HepG2 (cell line): Measurements from ENCODE around the gene FAM53B. TPM values are rescaled to one million over a fixed set of nuclear protein-coding genes. Genes with fewer than 3 reads are reported as not detected.
A peak's percentile ranks its signal among the peaks of the same experiment; 100 is the strongest.

Experiments used
- ATAC-seq: fragments of 200-7000 bp; cut with Tn5 transposase; 3 replicates; pipeline ENCODE4 v1.9.1; 2020; ENCODE audit warnings: mild to moderate bottlenecking, moderate library complexity
- BruUV-seq: library from RNA; stranded (reverse); fragments of 400-500 nt; replicated peaks from 2 replicates; lab custom pipeline; 2021; lab: Mats Ljungman, UMichigan
- CTCF ChIA-PET: fragments of 300-600 bp; formaldehyde crosslinking; extraction: SDS; loops from one replicate; lab custom pipeline; 2021; ENCODE audit warnings: low total read pairs, inconsistent platforms, low intra/inter-chr PET ratio; lab: Yijun Ruan, JAX
- POLR2A ChIA-PET: fragments of 350-600 bp; sonication (Branson Sonifier 250); formaldehyde crosslinking; loops from one replicate; lab custom pipeline; 2020; ENCODE audit warnings: antibody characterized with exemption, inconsistent platforms; lab: Yijun Ruan, JAX
- DNase-seq: peaks from one replicate; pipeline ENCODE4 v3.0.0-alpha.2; 2015; ENCODE audit warnings: low spot score
- FAIRE-seq: peaks from 3 replicates; lab custom pipeline; 2011; peaks lifted over from hg19 to GRCh38; lab: Jason Lieb, UNC
- H2AFZ ChIP-seq: one replicate; pipeline ENCODE4 v1.6.1; 2011; ENCODE audit warnings: low read length, inconsistent platforms
- H3K27ac ChIP-seq: fragments of 300-600 bp; 3 replicates; pipeline ENCODE4 v1.8.0; 2011; ENCODE audit warnings: mixed run types, mild to moderate bottlenecking, mixed read lengths, low read length, inconsistent platforms; ENCODE audit not compliant: insufficient read depth; ENCODE audit errors: extremely low read length
- H3K27me3 ChIP-seq, 2 experiments: fragments of 200-600 bp in 1 of 2; 2 replicates in 1 of 2; 3 replicates in 1 of 2; pipeline versions ENCODE4 v1.6.0 to v1.8.0; 2011; ENCODE audit warnings: low read length in 2 of 2, mild to moderate bottlenecking in 2 of 2, moderate library complexity in 2 of 2, inconsistent platforms in 1 of 2; ENCODE audit not compliant: insufficient read depth in 2 of 2, control insufficient read depth in 1 of 2
- H3K36me3 ChIP-seq, 2 experiments: fragments of 200-600 bp in 1 of 2; replicated peaks in 1 of 2; 2 replicates in 1 of 2; 3 replicates in 1 of 2; pipeline versions ENCODE4 v1.5.1 to v1.8.0; 2011; ENCODE audit warnings: low read length in 2 of 2, inconsistent platforms in 1 of 2; ENCODE audit not compliant: insufficient read depth in 2 of 2, control insufficient read depth in 1 of 2
- H3K4me1 ChIP-seq: 2 replicates; pipeline ENCODE4 v1.5.1; 2012; ENCODE audit warnings: low read length, inconsistent platforms; ENCODE audit not compliant: insufficient read depth
- H3K4me2 ChIP-seq: 2 replicates; pipeline ENCODE4 v1.6.0; 2011; ENCODE audit warnings: low read depth, low read length, inconsistent platforms
- H3K4me3 ChIP-seq, 3 experiments: fragments of 200-600 bp in 1 of 3; sonication (generic), shearing (Covaris generic) in 1 of 3; replicated peaks in 1 of 3; 2 replicates each; pipeline ENCODE4 v1.5.1; 2011 to 2016; ENCODE audit warnings: low read length in 3 of 3, inconsistent platforms in 2 of 3, low read depth in 2 of 3, mild to moderate bottlenecking in 2 of 3, control low read depth in 1 of 3, mixed read lengths in 1 of 3; ENCODE audit not compliant: insufficient read depth in 1 of 3
- H3K79me2 ChIP-seq: one replicate; pipeline ENCODE4 v1.6.1; 2011; ENCODE audit warnings: low read length, inconsistent platforms; ENCODE audit not compliant: insufficient read depth
- H3K9ac ChIP-seq: 2 replicates; pipeline ENCODE4 v1.6.0; 2011; ENCODE audit warnings: mild to moderate bottlenecking, low read depth, low read length, inconsistent platforms; ENCODE audit not compliant: insufficient read depth
- H3K9me3 ChIP-seq: 2 replicates; pipeline ENCODE4 v1.5.1; 2012; ENCODE audit warnings: mild to moderate bottlenecking, low read length
- H4K20me1 ChIP-seq: 2 replicates; pipeline ENCODE4 v1.6.0; 2011; ENCODE audit warnings: inconsistent platforms, mild to moderate bottlenecking, low read length, moderate library complexity; ENCODE audit not compliant: insufficient read depth
- GZF1 ChIP-seq: sonication (generic); formaldehyde crosslinking; IDR thresholded peaks from 2 replicates; pipeline ENCODE4 v1.5.1; 2020; ENCODE audit warnings: mild to moderate bottlenecking, missing genetic modification reagents
- ZNF773 ChIP-seq: sonication (generic); formaldehyde crosslinking; IDR thresholded peaks from 2 replicates; pipeline ENCODE4 v1.4.0; 2020; ENCODE audit warnings: missing genetic modification reagents, borderline replicate concordance
- WGBS: methylation state at CpG from one replicate; pipeline ENCODE4 v1.1.6; 2017; ENCODE audit warnings: low lambda C conversion rate; 5-methylcytosine and 5-hydroxymethylcytosine counted together
- in situ Hi-C: cut with HindIII; loops from 2 replicates; pipeline ENCODE4 v1.10.0; 2017; ENCODE audit warnings: low pct_unique_long_range_greater_than_20kb; ENCODE audit not compliant: extremely low pct_ligation_motif_present
- intact Hi-C: fragments of 100-400 bp; cut with micrococcal nuclease; formaldehyde crosslinking; loops from one replicate; pipeline ENCODE4 v1.10.0; 2022; ENCODE audit not compliant: unreplicated experiment
- polyA plus RNA-seq, 8 experiments: library from polyadenylated mRNA; depleted of rRNA in 3 of 8; stranded (reverse) in 7 of 8; unstranded in 1 of 8; fragments of >200 nt; fragmentation: Illumina TruSeq in 4 of 8; extraction: Trizol in 4 of 8; gene quantifications; 2 replicates each; pipeline versions ENCODE4 v1.2.1 to v1.2.3, GENCODE V29; 2011 to 2016; ENCODE audit warnings: low read depth in 4 of 8, missing spikeins in 1 of 8, mixed read lengths in 1 of 8; ENCODE audit not compliant: insufficient read depth in 1 of 8
- total RNA-seq, 5 experiments: library from RNA; depleted of rRNA; stranded (reverse); fragments of >200 nt; fragmentation: Illumina TruSeq; extraction: Trizol; gene quantifications; 2 replicates each; pipeline ENCODE4 v1.2.3, GENCODE V29; 2016; ENCODE audit warnings: low read depth in 1 of 5
- TF ChIP-seq, protein P1 (sequence below), 2 experiments: fragments of 450-650 bp in 1 of 2; sonication (generic) in 1 of 2; formaldehyde crosslinking in 1 of 2; IDR thresholded peaks; 2 replicates each; pipeline versions ENCODE4 v1.6.1 to v1.8.0; 2016 to 2022; ENCODE audit warnings: antibody characterized with exemption in 1 of 2, mild to moderate bottlenecking in 1 of 2, missing genetic modification reagents in 1 of 2
- TF ChIP-seq, protein P2 (sequence below): sonication (generic); formaldehyde crosslinking; IDR thresholded peaks from 2 replicates; pipeline ENCODE4 v1.4.0; 2020; ENCODE audit warnings: low read depth, missing genetic modification reagents

The FAM53B gene
- total and polyA plus RNA-seq, 2 of the 13 experiments (the other 11 are each of a cell fraction or from before 2014, with no cell fraction given), result 6.4 to 19.3 TPM

- TF ChIP-seq ZNF773 (CRISPR knock-in tag), result no peak
These were observed 82.5 kb downstream of the FAM53B start (continued) for GRCh38 chr10:124661660-124662180.

- no peak overlapping the region for H2AFZ ChIP-seq
- no peak overlapping the region for H3K4me3 ChIP-seq
- H3K4me2 ChIP-seq, result no peak overlapping the region
- no peak overlapping the region for H3K27ac ChIP-seq
- H3K79me2 ChIP-seq, result no peaks in the 10 kb centered on the region
- no peaks in the 10 kb centered on the region for H3K9me3 ChIP-seq
- WGBS, result 91% methylated on average over 12 of the region's 12 CpGs
- ATAC-seq, result no peak
- H3K4me1 ChIP-seq, result no peaks in the 10 kb centered on the region
- DNase-seq, result no peak
- peaks cover 8 to 14% of the 10 kb centered on the region in 2 experiments; a peak in 4 of 5 replicates for H3K36me3 ChIP-seq
- TF ChIP-seq GZF1 (CRISPR knock-in tag), result no peak
- TF ChIP-seq, protein P1, sequence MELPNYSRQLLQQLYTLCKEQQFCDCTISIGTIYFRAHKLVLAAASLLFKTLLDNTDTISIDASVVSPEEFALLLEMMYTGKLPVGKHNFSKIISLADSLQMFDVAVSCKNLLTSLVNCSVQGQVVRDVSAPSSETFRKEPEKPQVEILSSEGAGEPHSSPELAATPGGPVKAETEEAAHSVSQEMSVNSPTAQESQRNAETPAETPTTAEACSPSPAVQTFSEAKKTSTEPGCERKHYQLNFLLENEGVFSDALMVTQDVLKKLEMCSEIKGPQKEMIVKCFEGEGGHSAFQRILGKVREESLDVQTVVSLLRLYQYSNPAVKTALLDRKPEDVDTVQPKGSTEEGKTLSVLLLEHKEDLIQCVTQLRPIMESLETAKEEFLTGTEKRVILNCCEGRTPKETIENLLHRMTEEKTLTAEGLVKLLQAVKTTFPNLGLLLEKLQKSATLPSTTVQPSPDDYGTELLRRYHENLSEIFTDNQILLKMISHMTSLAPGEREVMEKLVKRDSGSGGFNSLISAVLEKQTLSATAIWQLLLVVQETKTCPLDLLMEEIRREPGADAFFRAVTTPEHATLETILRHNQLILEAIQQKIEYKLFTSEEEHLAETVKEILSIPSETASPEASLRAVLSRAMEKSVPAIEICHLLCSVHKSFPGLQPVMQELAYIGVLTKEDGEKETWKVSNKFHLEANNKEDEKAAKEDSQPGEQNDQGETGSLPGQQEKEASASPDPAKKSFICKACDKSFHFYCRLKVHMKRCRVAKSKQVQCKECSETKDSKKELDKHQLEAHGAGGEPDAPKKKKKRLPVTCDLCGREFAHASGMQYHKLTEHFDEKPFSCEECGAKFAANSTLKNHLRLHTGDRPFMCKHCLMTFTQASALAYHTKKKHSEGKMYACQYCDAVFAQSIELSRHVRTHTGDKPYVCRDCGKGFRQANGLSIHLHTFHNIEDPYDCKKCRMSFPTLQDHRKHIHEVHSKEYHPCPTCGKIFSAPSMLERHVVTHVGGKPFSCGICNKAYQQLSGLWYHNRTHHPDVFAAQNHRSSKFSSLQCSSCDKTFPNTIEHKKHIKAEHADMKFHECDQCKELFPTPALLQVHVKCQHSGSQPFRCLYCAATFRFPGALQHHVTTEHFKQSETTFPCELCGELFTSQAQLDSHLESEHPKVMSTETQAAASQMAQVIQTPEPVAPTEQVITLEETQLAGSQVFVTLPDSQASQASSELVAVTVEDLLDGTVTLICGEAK (IDR thresholded peaks at IDR 0.05), result no peak; the same call in 1 of the 2 replicates
- TF ChIP-seq, protein P1 (CRISPR knock-in tag; IDR thresholded peaks at IDR 0.05), result peak; percentile 96
- TF ChIP-seq, protein P2, sequence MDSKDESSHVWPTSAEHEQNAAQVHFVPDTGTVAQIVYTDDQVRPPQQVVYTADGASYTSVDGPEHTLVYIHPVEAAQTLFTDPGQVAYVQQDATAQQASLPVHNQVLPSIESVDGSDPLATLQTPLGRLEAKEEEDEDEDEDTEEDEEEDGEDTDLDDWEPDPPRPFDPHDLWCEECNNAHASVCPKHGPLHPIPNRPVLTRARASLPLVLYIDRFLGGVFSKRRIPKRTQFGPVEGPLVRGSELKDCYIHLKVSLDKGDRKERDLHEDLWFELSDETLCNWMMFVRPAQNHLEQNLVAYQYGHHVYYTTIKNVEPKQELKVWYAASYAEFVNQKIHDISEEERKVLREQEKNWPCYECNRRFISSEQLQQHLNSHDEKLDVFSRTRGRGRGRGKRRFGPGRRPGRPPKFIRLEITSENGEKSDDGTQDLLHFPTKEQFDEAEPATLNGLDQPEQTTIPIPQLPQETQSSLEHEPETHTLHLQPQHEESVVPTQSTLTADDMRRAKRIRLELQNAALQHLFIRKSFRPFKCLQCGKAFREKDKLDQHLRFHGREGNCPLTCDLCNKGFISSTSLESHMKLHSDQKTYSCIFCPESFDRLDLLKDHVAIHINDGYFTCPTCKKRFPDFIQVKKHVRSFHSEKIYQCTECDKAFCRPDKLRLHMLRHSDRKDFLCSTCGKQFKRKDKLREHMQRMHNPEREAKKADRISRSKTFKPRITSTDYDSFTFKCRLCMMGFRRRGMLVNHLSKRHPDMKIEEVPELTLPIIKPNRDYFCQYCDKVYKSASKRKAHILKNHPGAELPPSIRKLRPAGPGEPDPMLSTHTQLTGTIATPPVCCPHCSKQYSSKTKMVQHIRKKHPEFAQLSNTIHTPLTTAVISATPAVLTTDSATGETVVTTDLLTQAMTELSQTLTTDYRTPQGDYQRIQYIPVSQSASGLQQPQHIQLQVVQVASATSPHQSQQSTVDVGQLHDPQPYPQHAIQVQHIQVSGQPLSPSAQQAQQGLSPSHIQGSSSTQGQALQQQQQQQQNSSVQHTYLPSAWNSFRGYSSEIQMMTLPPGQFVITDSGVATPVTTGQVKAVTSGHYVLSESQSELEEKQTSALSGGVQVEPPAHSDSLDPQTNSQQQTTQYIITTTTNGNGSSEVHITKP (CRISPR knock-in tag), result no peak
- no peaks in the 10 kb centered on the region; the same call in 1 of the 2 replicates for H4K20me1 ChIP-seq
- intact Hi-C loops (no loop called here), in situ Hi-C loops (no loop called here)
- no peaks in the 10 kb centered on the region for H3K27me3 ChIP-seq
- no peak overlapping the region for H3K9ac ChIP-seq
- CTCF ChIA-PET, result no interaction called here
- POLR2A ChIA-PET, result no interaction called here
- BruUV-seq, result no TSS peak
- no peak for FAIRE-seq
These were observed 83.6 kb downstream of the FAM53B start for GRCh38 chr10:124660404-124661125.
